H1 (cell line): Measurements from ENCODE around the gene PLXNA4. TPM values are rescaled to one million over a fixed set of nuclear protein-coding genes. Genes with fewer than 3 reads are reported as not detected.

ENCODE experiments used
- CBX8 ChIP-seq: fragments of 300-800, 300-1000 bp; sonication (generic); IDR thresholded peaks from 2 replicates; pipeline ENCODE4 v1.7.1; 2016; ENCODE audit warnings: low read depth, low read length, borderline replicate concordance
- CEBPB ChIP-seq: IDR thresholded peaks from 2 replicates; pipeline ENCODE4 v1.6.1; 2012; ENCODE audit warnings: low read depth, low read length
- KDM1A ChIP-seq: fragments of 200-600, 300-600 bp; sonication (generic); IDR thresholded peaks from 2 replicates; pipeline ENCODE4 v1.7.1; 2016; ENCODE audit warnings: mild to moderate bottlenecking, low read length, borderline replicate concordance
- NANOG ChIP-seq: IDR thresholded peaks from 2 replicates; pipeline ENCODE4 v1.6.1; 2011; ENCODE audit warnings: low read length, low read depth, mild to moderate bottlenecking, inconsistent platforms; ENCODE audit not compliant: insufficient read depth, poor library complexity, severe bottlenecking
- NRF1 ChIP-seq: IDR thresholded peaks from 2 replicates; pipeline ENCODE4 v1.6.1; 2011; ENCODE audit warnings: mild to moderate bottlenecking, low read depth, low read length, improper control_type of control experiment
- POU5F1 ChIP-seq: IDR thresholded peaks from 2 replicates; pipeline ENCODE4 v1.6.1; 2011; ENCODE audit warnings: low read depth, mild to moderate bottlenecking, low read length, moderate library complexity
- RFX5 ChIP-seq: IDR thresholded peaks from 2 replicates; pipeline ENCODE4 v1.6.1; 2011; ENCODE audit warnings: low read depth, low read length, improper control_type of control experiment, borderline replicate concordance
- SAP30 ChIP-seq: fragments of 300-600 bp; sonication (generic); IDR thresholded peaks from 2 replicates; pipeline ENCODE4 v1.7.1; 2012; ENCODE audit warnings: low read length, moderate library complexity, mild to moderate bottlenecking, inconsistent platforms; ENCODE audit not compliant: insufficient read depth, insufficient replicate concordance
- TAF7 ChIP-seq: optimal IDR thresholded peaks from 2 replicates; pipeline ENCODE3; 2011; ENCODE audit warnings: low read depth, mild to moderate bottlenecking, inconsistent platforms, low read length, moderate library complexity, borderline replicate concordance
- polyA plus RNA-seq, 7 experiments: library from polyadenylated mRNA; depleted of rRNA in 3 of 7; stranded (reverse) in 5 of 7; unstranded in 2 of 7; fragments of >200 nt in 5 of 7; fragments of 200-250 nt in 2 of 7; gene quantifications; 1 replicate in 5 of 7; 2 replicates in 1 of 7; 4 replicates in 1 of 7; pipeline versions ENCODE4 v1.2.1 to v1.2.3, GENCODE V29; 2011 to 2013; ENCODE audit warnings: missing spikeins in 2 of 7, mixed read lengths in 2 of 7
- total RNA-seq: library from RNA; stranded (reverse); fragmentation: NEBNext Ultra II Directional; extraction: Animal tissue kit (Norgen Biotek cat#: 25700); gene quantifications from 2 replicates; pipeline ENCODE4 v1.2.1, GENCODE V29; 2021
- TF ChIP-seq, protein P1 (sequence below): fragments of 300-600 bp; sonication (generic); IDR thresholded peaks from 2 replicates; pipeline ENCODE4 v1.7.1; 2012; ENCODE audit warnings: low read length, moderate library complexity, mild to moderate bottlenecking, inconsistent platforms; ENCODE audit not compliant: insufficient replicate concordance

PLXNA4 gene
- total and polyA plus RNA-seq, 2 of the 8 experiments (the other 6 are each of a cell fraction or from before 2014, with no cell fraction given), result 0.76 to 0.79 TPM

- TF ChIP-seq, protein P1, sequence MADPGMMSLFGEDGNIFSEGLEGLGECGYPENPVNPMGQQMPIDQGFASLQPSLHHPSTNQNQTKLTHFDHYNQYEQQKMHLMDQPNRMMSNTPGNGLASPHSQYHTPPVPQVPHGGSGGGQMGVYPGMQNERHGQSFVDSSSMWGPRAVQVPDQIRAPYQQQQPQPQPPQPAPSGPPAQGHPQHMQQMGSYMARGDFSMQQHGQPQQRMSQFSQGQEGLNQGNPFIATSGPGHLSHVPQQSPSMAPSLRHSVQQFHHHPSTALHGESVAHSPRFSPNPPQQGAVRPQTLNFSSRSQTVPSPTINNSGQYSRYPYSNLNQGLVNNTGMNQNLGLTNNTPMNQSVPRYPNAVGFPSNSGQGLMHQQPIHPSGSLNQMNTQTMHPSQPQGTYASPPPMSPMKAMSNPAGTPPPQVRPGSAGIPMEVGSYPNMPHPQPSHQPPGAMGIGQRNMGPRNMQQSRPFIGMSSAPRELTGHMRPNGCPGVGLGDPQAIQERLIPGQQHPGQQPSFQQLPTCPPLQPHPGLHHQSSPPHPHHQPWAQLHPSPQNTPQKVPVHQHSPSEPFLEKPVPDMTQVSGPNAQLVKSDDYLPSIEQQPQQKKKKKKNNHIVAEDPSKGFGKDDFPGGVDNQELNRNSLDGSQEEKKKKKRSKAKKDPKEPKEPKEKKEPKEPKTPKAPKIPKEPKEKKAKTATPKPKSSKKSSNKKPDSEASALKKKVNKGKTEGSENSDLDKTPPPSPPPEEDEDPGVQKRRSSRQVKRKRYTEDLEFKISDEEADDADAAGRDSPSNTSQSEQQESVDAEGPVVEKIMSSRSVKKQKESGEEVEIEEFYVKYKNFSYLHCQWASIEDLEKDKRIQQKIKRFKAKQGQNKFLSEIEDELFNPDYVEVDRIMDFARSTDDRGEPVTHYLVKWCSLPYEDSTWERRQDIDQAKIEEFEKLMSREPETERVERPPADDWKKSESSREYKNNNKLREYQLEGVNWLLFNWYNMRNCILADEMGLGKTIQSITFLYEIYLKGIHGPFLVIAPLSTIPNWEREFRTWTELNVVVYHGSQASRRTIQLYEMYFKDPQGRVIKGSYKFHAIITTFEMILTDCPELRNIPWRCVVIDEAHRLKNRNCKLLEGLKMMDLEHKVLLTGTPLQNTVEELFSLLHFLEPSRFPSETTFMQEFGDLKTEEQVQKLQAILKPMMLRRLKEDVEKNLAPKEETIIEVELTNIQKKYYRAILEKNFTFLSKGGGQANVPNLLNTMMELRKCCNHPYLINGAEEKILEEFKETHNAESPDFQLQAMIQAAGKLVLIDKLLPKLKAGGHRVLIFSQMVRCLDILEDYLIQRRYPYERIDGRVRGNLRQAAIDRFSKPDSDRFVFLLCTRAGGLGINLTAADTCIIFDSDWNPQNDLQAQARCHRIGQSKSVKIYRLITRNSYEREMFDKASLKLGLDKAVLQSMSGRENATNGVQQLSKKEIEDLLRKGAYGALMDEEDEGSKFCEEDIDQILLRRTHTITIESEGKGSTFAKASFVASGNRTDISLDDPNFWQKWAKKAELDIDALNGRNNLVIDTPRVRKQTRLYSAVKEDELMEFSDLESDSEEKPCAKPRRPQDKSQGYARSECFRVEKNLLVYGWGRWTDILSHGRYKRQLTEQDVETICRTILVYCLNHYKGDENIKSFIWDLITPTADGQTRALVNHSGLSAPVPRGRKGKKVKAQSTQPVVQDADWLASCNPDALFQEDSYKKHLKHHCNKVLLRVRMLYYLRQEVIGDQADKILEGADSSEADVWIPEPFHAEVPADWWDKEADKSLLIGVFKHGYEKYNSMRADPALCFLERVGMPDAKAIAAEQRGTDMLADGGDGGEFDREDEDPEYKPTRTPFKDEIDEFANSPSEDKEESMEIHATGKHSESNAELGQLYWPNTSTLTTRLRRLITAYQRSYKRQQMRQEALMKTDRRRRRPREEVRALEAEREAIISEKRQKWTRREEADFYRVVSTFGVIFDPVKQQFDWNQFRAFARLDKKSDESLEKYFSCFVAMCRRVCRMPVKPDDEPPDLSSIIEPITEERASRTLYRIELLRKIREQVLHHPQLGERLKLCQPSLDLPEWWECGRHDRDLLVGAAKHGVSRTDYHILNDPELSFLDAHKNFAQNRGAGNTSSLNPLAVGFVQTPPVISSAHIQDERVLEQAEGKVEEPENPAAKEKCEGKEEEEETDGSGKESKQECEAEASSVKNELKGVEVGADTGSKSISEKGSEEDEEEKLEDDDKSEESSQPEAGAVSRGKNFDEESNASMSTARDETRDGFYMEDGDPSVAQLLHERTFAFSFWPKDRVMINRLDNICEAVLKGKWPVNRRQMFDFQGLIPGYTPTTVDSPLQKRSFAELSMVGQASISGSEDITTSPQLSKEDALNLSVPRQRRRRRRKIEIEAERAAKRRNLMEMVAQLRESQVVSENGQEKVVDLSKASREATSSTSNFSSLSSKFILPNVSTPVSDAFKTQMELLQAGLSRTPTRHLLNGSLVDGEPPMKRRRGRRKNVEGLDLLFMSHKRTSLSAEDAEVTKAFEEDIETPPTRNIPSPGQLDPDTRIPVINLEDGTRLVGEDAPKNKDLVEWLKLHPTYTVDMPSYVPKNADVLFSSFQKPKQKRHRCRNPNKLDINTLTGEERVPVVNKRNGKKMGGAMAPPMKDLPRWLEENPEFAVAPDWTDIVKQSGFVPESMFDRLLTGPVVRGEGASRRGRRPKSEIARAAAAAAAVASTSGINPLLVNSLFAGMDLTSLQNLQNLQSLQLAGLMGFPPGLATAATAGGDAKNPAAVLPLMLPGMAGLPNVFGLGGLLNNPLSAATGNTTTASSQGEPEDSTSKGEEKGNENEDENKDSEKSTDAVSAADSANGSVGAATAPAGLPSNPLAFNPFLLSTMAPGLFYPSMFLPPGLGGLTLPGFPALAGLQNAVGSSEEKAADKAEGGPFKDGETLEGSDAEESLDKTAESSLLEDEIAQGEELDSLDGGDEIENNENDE, result no peak
- TF ChIP-seq CBX8, result no peak
- TF ChIP-seq RFX5, result no peak
- TF ChIP-seq NRF1, result no peak
- TF ChIP-seq SAP30, result no peak
- no peak for TF ChIP-seq POU5F1
- TF ChIP-seq NANOG, result no peak
- no peak for TF ChIP-seq KDM1A
- no peak for TF ChIP-seq CEBPB
- no peak for TF ChIP-seq TAF7
Observed at GRCh38 chr7:132272763-132273371, 303.4 kb downstream of the PLXNA4 start (continued).
